SK-N-MC (cell line): ENCODE data around the gene DNAAF8.

Experiments used
- EZH2 ChIP-seq: fragments of 200-600 bp; sonication (generic); IDR thresholded peaks from one replicate; pipeline ENCODE4 v1.6.1; 2017; ENCODE audit warnings: antibody characterized with exemption
- FOXP2 ChIP-seq: optimal IDR thresholded peaks from 2 replicates; pipeline ENCODE3; 2011; ENCODE audit warnings: mild to moderate bottlenecking, moderate library complexity; ENCODE audit not compliant: insufficient read depth; ENCODE audit errors: extremely low read length, control extremely low read depth
- POLR2AphosphoS5 ChIP-seq: IDR thresholded peaks from 2 replicates; pipeline ENCODE4 v1.6.1; 2012; ENCODE audit warnings: mild to moderate bottlenecking, low read depth, low read length, borderline replicate concordance

- TF ChIP-seq EZH2 (no peak), POLR2AphosphoS5 (no peak), FOXP2 (no peak)
Measured at GRCh38 chr16:4703906-4704305, 30.4 kb upstream of the DNAAF8 start.
